ENCODE measurements around the gene TP73. TPM values are rescaled to one million over a fixed set of nuclear protein-coding genes. Genes with fewer than 3 reads are reported as not detected.
A peak's percentile ranks its signal among the peaks of the same experiment; 100 is the strongest.

The TP73 gene
- total RNA-seq, 1 donor from 2014 or later, result 13.0 TPM

DNA sequence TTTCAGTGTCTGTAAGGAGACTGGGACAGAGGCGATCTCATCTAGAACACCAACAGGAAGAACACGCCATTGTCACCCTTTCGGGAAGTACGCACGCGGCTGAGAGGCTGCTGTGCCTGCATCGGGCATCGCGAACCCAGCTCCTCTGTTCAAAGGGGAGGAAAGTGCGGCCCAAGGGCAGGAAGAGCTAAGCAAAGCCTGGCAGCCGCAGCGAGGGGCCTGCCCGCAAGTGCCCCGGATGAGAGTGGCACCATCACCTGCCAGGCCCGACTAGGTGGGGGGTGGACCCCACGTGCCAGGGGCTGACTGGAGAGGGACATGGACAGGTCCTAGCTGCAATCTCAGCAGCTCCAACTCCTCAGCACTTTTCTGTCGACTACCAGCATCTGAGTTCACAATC, 20.0 kb upstream of the TP73 start:
- Mint-ChIP-seq H3K9me3 (ENCODE audit: unreplicated experiment) (no peaks in the 10 kb centered on the region), H3K27me3 (ENCODE audit: unreplicated experiment) (no peaks in the 10 kb centered on the region), H3K4me3 (ENCODE audit: unreplicated experiment) (no peak overlapping the region), H3K36me3 (ENCODE audit: unreplicated experiment) (peaks cover 5% of the 10 kb centered on the region), H3K27ac (ENCODE audit: unreplicated experiment) (no peak overlapping the region), H3K4me1 (ENCODE audit: low read depth, unreplicated experiment) (peaks cover 3% of the 10 kb centered on the region)
- TF ChIP-seq, protein P1, sequence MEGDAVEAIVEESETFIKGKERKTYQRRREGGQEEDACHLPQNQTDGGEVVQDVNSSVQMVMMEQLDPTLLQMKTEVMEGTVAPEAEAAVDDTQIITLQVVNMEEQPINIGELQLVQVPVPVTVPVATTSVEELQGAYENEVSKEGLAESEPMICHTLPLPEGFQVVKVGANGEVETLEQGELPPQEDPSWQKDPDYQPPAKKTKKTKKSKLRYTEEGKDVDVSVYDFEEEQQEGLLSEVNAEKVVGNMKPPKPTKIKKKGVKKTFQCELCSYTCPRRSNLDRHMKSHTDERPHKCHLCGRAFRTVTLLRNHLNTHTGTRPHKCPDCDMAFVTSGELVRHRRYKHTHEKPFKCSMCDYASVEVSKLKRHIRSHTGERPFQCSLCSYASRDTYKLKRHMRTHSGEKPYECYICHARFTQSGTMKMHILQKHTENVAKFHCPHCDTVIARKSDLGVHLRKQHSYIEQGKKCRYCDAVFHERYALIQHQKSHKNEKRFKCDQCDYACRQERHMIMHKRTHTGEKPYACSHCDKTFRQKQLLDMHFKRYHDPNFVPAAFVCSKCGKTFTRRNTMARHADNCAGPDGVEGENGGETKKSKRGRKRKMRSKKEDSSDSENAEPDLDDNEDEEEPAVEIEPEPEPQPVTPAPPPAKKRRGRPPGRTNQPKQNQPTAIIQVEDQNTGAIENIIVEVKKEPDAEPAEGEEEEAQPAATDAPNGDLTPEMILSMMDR (IDR thresholded peaks at IDR 0.05; ENCODE audit: partially characterized antibody, unreplicated experiment), result no peak
- no peak for DNase-seq

DNA sequence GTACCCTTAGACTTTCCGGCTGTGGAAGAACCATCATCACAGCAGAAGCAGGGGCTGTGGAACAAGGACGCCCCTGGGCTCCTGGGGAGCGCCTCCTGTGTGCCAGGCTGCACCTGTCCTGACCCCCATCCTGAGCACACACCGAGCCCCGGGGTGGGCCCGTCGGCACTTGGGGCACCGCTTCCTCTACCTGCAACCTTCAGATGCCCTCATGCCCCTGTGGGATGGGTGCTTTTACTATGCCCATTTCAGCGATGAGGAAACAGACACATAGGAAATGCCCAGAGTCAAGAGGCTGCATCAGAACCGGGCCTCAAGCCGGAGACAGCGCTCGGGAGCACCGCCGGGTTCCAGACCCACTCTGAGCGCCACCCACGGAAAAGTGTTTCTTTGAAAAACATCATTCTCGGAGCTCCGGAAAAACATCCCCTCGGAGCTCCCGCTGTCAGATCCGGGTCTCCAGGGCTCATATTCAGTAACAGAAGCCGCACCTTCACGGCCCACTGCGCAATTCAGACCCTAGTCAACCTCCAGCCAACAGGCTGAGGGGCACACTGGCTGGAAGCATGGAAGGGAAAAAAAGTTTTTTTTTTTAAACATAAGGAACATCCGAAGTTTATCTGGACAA, 19.5 kb upstream of the TP73 start:
- peaks cover 5% of the 10 kb centered on the region for H3K36me3 Mint-ChIP-seq (ENCODE audit: unreplicated experiment)
- H3K4me3 Mint-ChIP-seq (ENCODE audit: unreplicated experiment), result no peak overlapping the region
- peaks cover 3% of the 10 kb centered on the region for H3K4me1 Mint-ChIP-seq (ENCODE audit: low read depth, unreplicated experiment)
- no peak for DNase-seq
- no peaks in the 10 kb centered on the region for H3K9me3 Mint-ChIP-seq (ENCODE audit: unreplicated experiment)
- TF ChIP-seq, protein P1 (IDR thresholded peaks at IDR 0.05; ENCODE audit: partially characterized antibody, unreplicated experiment), result no peak
- H3K27me3 Mint-ChIP-seq (ENCODE audit: unreplicated experiment), result no peaks in the 10 kb centered on the region
- peak overlapping the region; percentile 22 for H3K27ac Mint-ChIP-seq (ENCODE audit: unreplicated experiment)

- Mint-ChIP-seq H3K36me3 (ENCODE audit: unreplicated experiment) (peaks cover 5% of the 10 kb centered on the region), H3K4me1 (ENCODE audit: low read depth, unreplicated experiment) (peaks cover 3% of the 10 kb centered on the region)
- TF ChIP-seq, protein P1 (IDR thresholded peaks at IDR 0.05; ENCODE audit: partially characterized antibody, unreplicated experiment), result no peak
Measured at GRCh38 chr1:3633344-3634058, 18.8 kb upstream of the TP73 start.

GRCh38 chr1:3634059-3634800, 18.1 kb upstream of the TP73 start:
- Mint-ChIP-seq H3K4me1 (ENCODE audit: low read depth, unreplicated experiment) (peaks cover 3% of the 10 kb centered on the region), H3K4me3 (ENCODE audit: unreplicated experiment) (no peak overlapping the region), H3K27me3 (ENCODE audit: unreplicated experiment) (no peaks in the 10 kb centered on the region), H3K27ac (ENCODE audit: unreplicated experiment) (no peak overlapping the region), H3K36me3 (ENCODE audit: unreplicated experiment) (peaks cover 5% of the 10 kb centered on the region), H3K9me3 (ENCODE audit: unreplicated experiment) (no peaks in the 10 kb centered on the region)
- TF ChIP-seq, protein P1 (IDR thresholded peaks at IDR 0.05; ENCODE audit: partially characterized antibody, unreplicated experiment), result no peak
- no peak for DNase-seq

More at GRCh38 chr1:3633344-3634058, 18.8 kb upstream of the TP73 start:
- no peaks in the 10 kb centered on the region for H3K27me3 Mint-ChIP-seq (ENCODE audit: unreplicated experiment)
- H3K9me3 Mint-ChIP-seq (ENCODE audit: unreplicated experiment), result no peaks in the 10 kb centered on the region
- DNase-seq, result peak; percentile 3
- peak overlapping the region; percentile 22 for H3K27ac Mint-ChIP-seq (ENCODE audit: unreplicated experiment)
- H3K4me3 Mint-ChIP-seq (ENCODE audit: unreplicated experiment), result no peak overlapping the region

Data from glutamatergic neuron (in vitro differentiated cells).